H54 (cell line): Measurements from ENCODE around the gene ZNF841.
A peak's percentile ranks its signal among the peaks of the same experiment; 100 is the strongest.
"Not testable (repeated sequence)": the region's sequence is repeated elsewhere in the genome, so short reads cannot be mapped to it uniquely, and the experiment has no call there.

ENCODE experiments used
- DNase-seq: peaks from one replicate; pipeline ENCODE4 v3.0.0; 2011; ENCODE audit warnings: low spot score, mixed read lengths; ENCODE audit not compliant: insufficient read length
- FAIRE-seq: peaks from 3 replicates; lab custom pipeline; 2011; peaks lifted over from hg19 to GRCh38; lab: Jason Lieb, UNC
- POLR2A ChIP-seq: IDR thresholded peaks from 2 replicates; pipeline ENCODE4 v1.6.1; 2011; ENCODE audit warnings: low read depth, mild to moderate bottlenecking, low read length

The ZNF841 gene

GRCh38 chr19:52034051-52034728 is 61.4 kb downstream of the ZNF841 start:
- DNase-seq (no peak), FAIRE-seq (no peak)
- no peak for TF ChIP-seq POLR2A

- TF ChIP-seq POLR2A, result no peak
- FAIRE-seq, result no peak
- no peak for DNase-seq
These were observed 66.8 kb downstream of the ZNF841 start for GRCh38 chr19:52028780-52029123.

GRCh38 chr19:52028027-52028779 is 67.4 kb downstream of the ZNF841 start, which contains the start of gene ZNF614:
ZNF614 (minus strand) TSS chr19:52028379; CDS start chr19:52025745, 2,634 bp downstream.
- FAIRE-seq, result peak; percentile 88
- peak; percentile 91 for DNase-seq
- TF ChIP-seq POLR2A, result peak; percentile 78

- not testable (repeated sequence) for DNase-seq, FAIRE-seq
These were observed 69.1 kb downstream of the ZNF841 start for GRCh38 chr19:52026255-52026990.

GRCh38 chr19:52024478-52024877 is 71.1 kb downstream of the ZNF841 start:
- FAIRE-seq, DNase-seq: not testable (repeated sequence)

GRCh38 chr19:52022193-52022592 is 73.4 kb downstream of the ZNF841 start:
- FAIRE-seq (no peak), DNase-seq (no peak)
- TF ChIP-seq POLR2A, result no peak

GRCh38 chr19:52020506-52020905 is 75.1 kb downstream of the ZNF841 start:
- FAIRE-seq, result no peak
- TF ChIP-seq POLR2A, result no peak
- no peak for DNase-seq
